HuH-7.5 (cell line): ENCODE measurements around the gene ATP7A.
"Not testable (repeated sequence)": the region's sequence is repeated elsewhere in the genome, so short reads cannot be mapped to it uniquely, and the experiment has no call there.

Source experiments
- DNase-seq: peaks from one replicate; pipeline ENCODE4 v3.0.0; 2011; ENCODE audit warnings: low spot score

Gene ATP7A

GRCh38 chrX:77910108-77910840 lies at the start of gene ATP7A:
Gene ATP7A (plus strand): TSS chrX:77910693. CDS start chrX:77971642, 60,949 bp downstream.
- peak; percentile 69 for DNase-seq

GRCh38 chrX:77875372-77875771 lies 35.1 kb upstream of the ATP7A start:
- no peak for DNase-seq

- DNase-seq = not testable (repeated sequence)
These were observed 29.1 kb upstream of the ATP7A start for GRCh38 chrX:77881418-77881817.

- no peak for DNase-seq
These were observed 17.6 kb upstream of the ATP7A start for GRCh38 chrX:77892887-77893286.

GRCh38 chrX:77893713-77894112 lies 16.8 kb upstream of the ATP7A start:
- DNase-seq = no peak

GRCh38 chrX:77894921-77895886 lies 15.3 kb upstream of the ATP7A start, which contains the start of gene MAGT1:
Gene MAGT1 (minus strand): TSS chrX:77895435. CDS start chrX:77895410, 25 bp downstream.
- peak; percentile 57 for DNase-seq

GRCh38 chrX:77899081-77899828 lies 11.2 kb upstream of the ATP7A start, which contains the start of gene COX7B:
Gene COX7B (plus strand): TSS chrX:77899468. CDS start chrX:77899554, 86 bp downstream.
- DNase-seq = peak; percentile 52

- no peak for DNase-seq
These were observed 9.8 kb upstream of the ATP7A start for GRCh38 chrX:77900688-77901087.

- no peak for DNase-seq
These were observed 9.0 kb upstream of the ATP7A start for GRCh38 chrX:77901506-77901905.

- DNase-seq = no peak
These were observed 6.9 kb downstream of the ATP7A start for GRCh38 chrX:77917294-77917933.

- no peak for DNase-seq
These were observed 8.1 kb downstream of the ATP7A start for GRCh38 chrX:77918568-77918967.

- not testable (repeated sequence) for DNase-seq
These were observed 8.9 kb downstream of the ATP7A start for GRCh38 chrX:77919370-77919769.

GRCh38 chrX:77922787-77923186 lies 12.3 kb downstream of the ATP7A start:
- no peak for DNase-seq

GRCh38 chrX:77924320-77924859 lies 13.9 kb downstream of the ATP7A start:
- DNase-seq = no peak

- no peak for DNase-seq
These were observed 15.3 kb downstream of the ATP7A start for GRCh38 chrX:77925764-77926163.

- no peak for DNase-seq
These were observed 20.1 kb downstream of the ATP7A start for GRCh38 chrX:77930581-77930980.

- no peak for DNase-seq
These were observed 25.4 kb downstream of the ATP7A start for GRCh38 chrX:77935886-77936285.

GRCh38 chrX:77936299-77936698 lies 25.8 kb downstream of the ATP7A start:
- no peak for DNase-seq

GRCh38 chrX:77937291-77937690 lies 26.8 kb downstream of the ATP7A start:
- DNase-seq = no peak

GRCh38 chrX:77938083-77938680 lies 27.7 kb downstream of the ATP7A start:
- no peak for DNase-seq

- DNase-seq = not testable (repeated sequence)
These were observed 34.5 kb downstream of the ATP7A start for GRCh38 chrX:77945031-77945430.
